Kidney glomerular epithelial cell (primary cell): ENCODE measurements around the gene PLA2G4F.

Experiments used
- DNase-seq: peaks from one replicate; lab custom pipeline; 2025; lab: John Stamatoyannopoulos, UW

The PLA2G4F gene

GRCh38 chr15:42147431-42147735 lies 9.1 kb downstream of the PLA2G4F start:
- DNase-seq = no peak

GRCh38 chr15:42146551-42147430 lies 9.6 kb downstream of the PLA2G4F start:
- DNase-seq = no peak

- DNase-seq = no peak
Measured at GRCh38 chr15:42145546-42146455, 10.6 kb downstream of the PLA2G4F start.

- DNase-seq = no peak
Measured at GRCh38 chr15:42144841-42145375, 11.5 kb downstream of the PLA2G4F start.

GRCh38 chr15:42143866-42144625 lies 12.4 kb downstream of the PLA2G4F start:
- DNase-seq = no peak

GRCh38 chr15:42143356-42143755 lies 13.1 kb downstream of the PLA2G4F start:
- no peak for DNase-seq

GRCh38 chr15:42141795-42142667 lies 14.4 kb downstream of the PLA2G4F start:
- no peak for DNase-seq

- DNase-seq = no peak
Measured at GRCh38 chr15:42141246-42141645, 15.2 kb downstream of the PLA2G4F start.

GRCh38 chr15:42140383-42141070 lies 15.9 kb downstream of the PLA2G4F start:
- no peak for DNase-seq

- DNase-seq = no peak
Measured at GRCh38 chr15:42139596-42139995, 16.8 kb downstream of the PLA2G4F start.

GRCh38 chr15:42138968-42139386 lies 17.5 kb downstream of the PLA2G4F start:
- no peak for DNase-seq

- DNase-seq = no peak
Measured at GRCh38 chr15:42138411-42138810, 18.0 kb downstream of the PLA2G4F start.

GRCh38 chr15:42137461-42138261 lies 18.8 kb downstream of the PLA2G4F start:
- peak; percentile 22 for DNase-seq

- no peak for DNase-seq
Measured at GRCh38 chr15:42136513-42136912, 19.9 kb downstream of the PLA2G4F start.

GRCh38 chr15:42135351-42135750 lies 21.1 kb downstream of the PLA2G4F start:
- no peak for DNase-seq

- DNase-seq = no peak
Measured at GRCh38 chr15:42134617-42135245, 21.7 kb downstream of the PLA2G4F start.

- DNase-seq = peak; percentile 11
Measured at GRCh38 chr15:42133886-42134502, 22.4 kb downstream of the PLA2G4F start.

GRCh38 chr15:42133356-42133755 lies 23.1 kb downstream of the PLA2G4F start:
- DNase-seq = no peak
